ENCODE data around the gene CCDC50.

CCDC50 gene

DNA sequence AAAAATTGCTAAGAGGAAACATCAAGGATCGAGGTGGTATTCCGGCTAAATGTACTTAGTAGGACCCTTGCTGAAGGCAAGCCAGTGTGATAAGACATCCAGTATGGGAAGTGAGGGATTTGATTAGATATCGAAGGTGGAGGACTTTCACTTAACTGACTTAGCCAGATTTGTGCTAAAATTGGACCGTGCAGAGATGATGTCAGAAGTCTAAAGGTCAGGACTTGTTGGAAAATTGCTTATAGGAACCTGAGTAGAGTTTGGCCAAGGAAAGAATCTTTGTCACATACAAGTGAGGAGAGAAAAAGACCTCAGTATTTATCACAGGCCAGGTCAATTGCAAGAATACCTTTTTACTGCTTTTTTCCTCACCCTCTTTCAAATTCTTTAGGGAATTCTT is 100.9 kb downstream of the CCDC50 start:
- DNase-seq: no peak

DNA sequence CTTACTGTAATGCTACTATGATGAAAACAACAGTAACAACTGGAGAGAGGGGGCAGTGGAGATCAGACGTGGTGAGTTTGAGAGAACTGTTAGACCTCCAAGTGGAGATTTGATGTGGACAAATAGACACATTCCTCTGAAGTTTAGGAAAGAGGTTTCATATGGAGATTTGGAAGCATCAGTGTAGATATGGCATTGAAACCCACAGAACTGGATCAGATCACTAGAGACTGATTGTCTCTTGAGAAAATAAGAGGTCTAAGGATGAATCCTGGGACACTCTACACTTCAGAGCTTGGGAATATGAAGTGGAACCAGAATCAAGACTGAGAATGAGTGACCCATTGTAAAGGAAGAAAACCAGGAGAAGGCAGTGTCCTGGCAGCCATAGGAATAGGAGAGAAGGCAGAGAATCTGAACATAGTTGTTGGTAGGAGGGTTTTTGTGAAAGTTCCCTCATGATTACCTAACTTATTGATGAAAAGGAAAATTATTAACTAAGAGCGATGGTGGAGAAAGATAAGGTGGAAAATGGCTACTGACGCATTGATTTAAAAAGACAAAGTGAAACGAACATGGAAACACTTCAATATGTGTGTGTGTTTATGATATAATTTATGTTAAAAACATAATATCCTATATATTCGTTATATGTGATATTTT is 102.1 kb downstream of the CCDC50 start:
- DNase-seq: no peak

DNA sequence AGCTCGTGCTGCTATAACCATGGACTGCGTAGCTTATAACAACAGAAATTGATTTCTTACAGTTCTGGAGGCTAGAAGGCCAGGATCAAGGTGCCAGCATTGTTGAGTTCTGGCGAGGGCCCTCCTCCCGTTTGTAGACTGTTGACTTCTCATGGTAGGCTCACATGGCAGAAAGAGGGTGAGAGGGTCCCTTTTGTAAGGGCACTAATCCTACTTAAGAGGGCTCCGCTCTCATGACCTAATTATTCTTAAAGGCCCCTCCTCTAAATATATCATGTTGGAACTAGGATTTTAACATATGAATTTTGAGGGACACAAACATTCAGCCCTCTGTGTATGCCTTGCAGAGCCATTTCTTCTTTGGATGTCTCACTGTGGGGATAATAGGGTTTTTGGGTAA is 103.0 kb downstream of the CCDC50 start:
- DNase-seq: no peak

DNA sequence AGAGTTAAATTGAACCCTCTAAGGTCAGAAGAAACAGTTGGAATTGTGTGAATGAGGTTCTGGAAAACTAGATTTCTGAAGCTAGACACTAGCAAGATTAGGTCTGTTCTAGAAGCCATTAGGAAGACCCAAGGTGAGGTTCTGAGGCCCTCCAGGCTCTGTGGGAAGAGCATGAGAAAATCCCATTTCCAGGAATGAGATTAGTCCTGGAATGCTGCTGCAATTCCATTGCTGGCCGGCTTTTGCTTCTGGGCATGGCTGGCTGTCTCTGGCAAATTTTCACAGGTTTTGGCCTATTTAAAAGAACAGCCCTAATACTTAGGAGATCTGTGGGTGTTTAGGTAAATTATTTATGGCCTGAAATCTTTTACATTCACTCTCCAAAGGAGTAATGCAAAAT is 104.8 kb downstream of the CCDC50 start:
- DNase-seq: no peak

DNA sequence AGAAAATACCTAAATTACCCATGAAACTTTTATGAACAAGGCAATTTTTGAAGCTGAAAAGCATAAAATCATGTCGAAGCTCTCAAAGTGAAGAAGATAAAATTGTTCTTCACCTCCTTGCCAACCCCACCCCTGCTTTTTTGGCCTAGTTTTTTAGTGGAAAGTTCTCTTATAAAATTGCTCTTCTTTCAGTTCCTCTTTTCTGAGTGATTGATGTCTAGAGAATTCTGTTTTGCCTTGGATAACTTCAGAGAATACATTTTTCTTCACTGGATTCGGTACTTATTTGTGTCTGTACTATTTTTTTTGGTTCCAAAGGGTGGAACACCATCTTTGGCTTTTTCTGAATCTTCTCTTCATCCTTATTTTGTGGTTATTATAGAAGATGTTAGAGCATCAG is 106.8 kb downstream of the CCDC50 start:
- DNase-seq: no peak

DNA sequence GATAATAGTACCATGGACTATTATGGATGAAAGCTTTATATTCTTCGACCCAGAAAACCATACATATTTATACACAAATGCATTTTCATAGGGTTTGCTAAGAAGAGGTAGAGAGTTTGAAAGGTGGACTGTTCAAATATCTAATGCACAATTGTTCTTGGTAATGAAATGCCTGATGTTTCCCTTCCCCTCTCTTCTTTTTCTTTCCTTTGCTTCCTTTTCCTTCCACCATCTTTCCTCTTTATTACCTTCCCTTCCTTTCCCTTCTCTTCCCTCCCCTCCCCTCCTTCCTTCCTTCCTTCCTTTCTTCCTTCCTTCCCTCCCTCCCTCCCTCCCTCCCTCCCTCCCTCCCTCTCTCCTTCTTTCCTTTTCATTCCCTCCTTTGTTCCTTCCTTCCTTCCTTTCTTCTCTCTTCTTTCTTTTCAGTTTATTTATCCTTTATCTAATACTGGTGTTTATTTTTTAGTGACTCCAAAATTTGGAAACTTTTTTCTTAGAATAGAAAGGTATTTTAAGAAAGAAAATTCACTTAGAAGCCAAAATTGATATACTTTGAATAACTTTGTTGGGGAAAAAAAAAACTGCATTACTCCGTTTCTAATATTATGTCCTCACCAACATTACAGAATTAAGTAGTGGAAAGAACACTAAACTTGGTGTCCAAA is 109.1 kb downstream of the CCDC50 start:
- no peak for DNase-seq

DNA sequence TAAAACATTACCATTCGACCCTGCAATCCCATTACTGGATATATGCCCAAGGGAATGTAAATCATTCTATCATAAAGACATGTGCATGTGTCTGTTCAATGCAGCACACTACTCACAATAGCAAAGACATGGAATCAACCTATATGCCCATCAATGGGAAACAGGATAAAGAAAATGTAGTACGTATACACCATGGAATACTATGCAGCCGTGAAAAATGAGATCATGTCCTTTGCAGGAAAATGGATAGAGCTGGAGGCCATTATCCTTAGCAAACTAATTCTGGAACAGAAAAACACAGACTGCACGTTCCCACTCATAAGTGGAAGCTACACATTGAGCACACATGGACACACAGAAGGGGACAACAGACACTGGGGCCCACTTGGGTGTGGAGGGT is 111.3 kb downstream of the CCDC50 start:
- DNase-seq: no peak

DNA sequence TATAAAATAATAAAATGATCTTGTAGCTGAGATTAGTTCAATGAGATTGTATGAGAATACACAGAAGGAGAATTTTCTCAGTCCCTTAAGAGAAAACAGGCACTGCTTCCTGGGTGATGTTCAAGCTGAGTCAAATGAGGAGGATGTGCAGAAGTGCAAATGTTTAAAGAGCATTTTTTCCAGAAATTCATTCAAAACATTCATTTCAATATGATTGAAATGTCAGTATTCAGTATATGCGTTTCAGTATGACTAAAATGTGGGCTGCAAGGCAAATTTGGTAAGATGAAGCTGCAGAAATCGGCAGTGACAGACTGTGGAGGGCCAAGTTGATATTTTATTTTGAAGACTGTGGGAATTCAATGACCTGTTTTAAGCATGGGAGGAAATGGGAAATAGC is 112.5 kb downstream of the CCDC50 start:
- DNase-seq: no peak

DNA sequence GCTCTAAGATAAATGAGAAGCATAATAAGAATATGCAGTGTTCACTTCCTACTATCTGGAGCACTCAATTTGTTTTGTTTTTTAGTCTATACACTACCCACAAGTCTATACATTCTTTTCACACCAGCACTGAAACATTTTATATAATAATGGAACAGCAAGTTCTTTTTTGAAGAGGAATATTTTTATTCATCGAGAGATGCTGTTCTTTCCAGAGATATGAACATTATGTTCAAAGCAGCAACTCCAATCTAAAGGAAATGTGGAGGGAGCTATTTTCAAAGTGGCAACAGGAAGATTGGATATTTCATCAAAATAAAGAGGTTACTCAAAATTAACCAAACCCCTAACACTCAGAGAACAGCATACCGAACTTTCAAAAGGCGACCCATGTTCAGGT is 115.4 kb downstream of the CCDC50 start:
- no peak for DNase-seq

All from CD4-positive, alpha-beta T cell treated with Interleukin-17A for 4 hours (primary cell).